ENCODE results near the gene CCT8L2.
"Not testable (repeated sequence)": the region's sequence is repeated elsewhere in the genome, so short reads cannot be mapped to it uniquely, and the experiment has no call there.

CCT8L2 gene

GRCh38 chr22:16615606-16616245, 23.1 kb upstream of the CCT8L2 start:
- H3K4me2 ChIP-seq (ENCODE audit: insufficient read depth, low read length, poor library complexity, severe bottlenecking); H3K4me3 ChIP-seq (ENCODE audit: low read length in 2 of 2); H2AK5ac ChIP-seq (ENCODE audit: low read depth, low read length); H2BK120ac ChIP-seq (ENCODE audit: low read depth, low read length); H3K18ac ChIP-seq (ENCODE audit: low read length); H2BK15ac ChIP-seq (ENCODE audit: low read length); H3K4me1 ChIP-seq (ENCODE audit: control insufficient read depth in 2 of 2, insufficient read depth in 1 of 2, low read depth in 1 of 2, low read length in 2 of 2); H2BK12ac ChIP-seq (ENCODE audit: low read length); H2BK5ac ChIP-seq (ENCODE audit: low read length); H3K9me3 ChIP-seq (replicated peaks in 1 of 2; ENCODE audit: control insufficient read depth in 2 of 2, insufficient read depth in 1 of 2, low read depth in 1 of 2, low read length in 2 of 2); H4K91ac ChIP-seq (ENCODE audit: low read depth, low read length, poor library complexity); H2AFZ ChIP-seq (ENCODE audit: low read length); H3K9ac ChIP-seq (ENCODE audit: low read depth, low read length, poor library complexity); H3K23ac ChIP-seq (ENCODE audit: low read depth, low read length, poor library complexity); H3K27ac ChIP-seq (replicated peaks; ENCODE audit: low read length); H3K27me3 ChIP-seq (ENCODE audit: control insufficient read depth in 3 of 3, insufficient read depth in 3 of 3, low read depth in 1 of 3, low read length in 3 of 3); H4K8ac ChIP-seq (ENCODE audit: low read depth, low read length); H3K4ac ChIP-seq (ENCODE audit: low read length); H3K36me3 ChIP-seq (replicated peaks in 1 of 2; ENCODE audit: control insufficient read depth in 2 of 2, insufficient read depth in 2 of 2, low read length in 2 of 2); DNase-seq (ENCODE audit: low spot score); H3K14ac ChIP-seq (ENCODE audit: low read length); H3K79me1 ChIP-seq (ENCODE audit: low read depth, low read length): not testable (repeated sequence)
- WGBS, 2 donors (ENCODE audit: extremely low coverage in 2 of 2, insufficient read length in 2 of 2, insufficient replicate concordance in 1 of 2): no CpG with 5 or more reads among the region's 5 CpGs

- Histone ChIP-seq H3K4me1 (ENCODE audit: control insufficient read depth in 2 of 2, insufficient read depth in 1 of 2, low read depth in 1 of 2, low read length in 2 of 2) (no peaks in the 10 kb centered on the region), H3K23ac (ENCODE audit: low read depth, low read length, poor library complexity) (no peak overlapping the region), H4K8ac (ENCODE audit: low read depth, low read length) (no peak overlapping the region), H2AFZ (ENCODE audit: low read length) (no peak overlapping the region), H2BK5ac (ENCODE audit: low read length) (no peak overlapping the region), H3K9me3 (replicated peaks in 1 of 2; ENCODE audit: control insufficient read depth in 2 of 2, insufficient read depth in 1 of 2, low read depth in 1 of 2, low read length in 2 of 2) (no peaks in the 10 kb centered on the region), H3K9ac (ENCODE audit: low read depth, low read length, poor library complexity) (no peak overlapping the region), H2BK15ac (ENCODE audit: low read length) (no peak overlapping the region), H2BK120ac (ENCODE audit: low read depth, low read length) (no peak overlapping the region), H3K27ac (replicated peaks; ENCODE audit: low read length) (no peak overlapping the region), H2BK12ac (ENCODE audit: low read length) (no peak overlapping the region), H3K14ac (ENCODE audit: low read length) (no peak overlapping the region), H3K4ac (ENCODE audit: low read length) (no peak overlapping the region), H3K27me3 (ENCODE audit: control insufficient read depth in 3 of 3, insufficient read depth in 3 of 3, low read depth in 1 of 3, low read length in 3 of 3) (no peaks in the 10 kb centered on the region), H3K79me1 (ENCODE audit: low read depth, low read length) (peaks cover 2% of the 10 kb centered on the region), H3K36me3 (replicated peaks in 1 of 2; ENCODE audit: control insufficient read depth in 2 of 2, insufficient read depth in 2 of 2, low read length in 2 of 2) (no peaks in the 10 kb centered on the region), H3K4me3 (ENCODE audit: low read length in 2 of 2) (no peak overlapping the region), H2AK5ac (ENCODE audit: low read depth, low read length) (no peak overlapping the region), H3K18ac (ENCODE audit: low read length) (no peak overlapping the region), H3K4me2 (ENCODE audit: insufficient read depth, low read length, poor library complexity, severe bottlenecking) (no peak overlapping the region), H4K91ac (ENCODE audit: low read depth, low read length, poor library complexity) (no peak overlapping the region)
- no peak for DNase-seq (ENCODE audit: low spot score)
- WGBS, 2 donors (ENCODE audit: extremely low coverage in 2 of 2, insufficient read length in 2 of 2, insufficient replicate concordance in 1 of 2): no CpG with 5 or more reads among the region's 77 CpGs
Observed at GRCh38 chr22:16609548-16610261, 17.1 kb upstream of the CCT8L2 start.

GRCh38 chr22:16608931-16609330, 16.3 kb upstream of the CCT8L2 start:
- no peak overlapping the region for H2AFZ ChIP-seq (ENCODE audit: low read length)
- no peak overlapping the region for H3K4me3 ChIP-seq (ENCODE audit: low read length in 2 of 2)
- no peaks in the 10 kb centered on the region for H3K36me3 ChIP-seq (replicated peaks in 1 of 2; ENCODE audit: control insufficient read depth in 2 of 2, insufficient read depth in 2 of 2, low read length in 2 of 2)
- no peak overlapping the region for H3K4ac ChIP-seq (ENCODE audit: low read length)
- no peak overlapping the region for H2AK5ac ChIP-seq (ENCODE audit: low read depth, low read length)
- no peaks in the 10 kb centered on the region for H3K27me3 ChIP-seq (ENCODE audit: control insufficient read depth in 3 of 3, insufficient read depth in 3 of 3, low read depth in 1 of 3, low read length in 3 of 3)
- no peak overlapping the region for H3K18ac ChIP-seq (ENCODE audit: low read length)
- no peak overlapping the region for H3K27ac ChIP-seq (replicated peaks; ENCODE audit: low read length)
- H2BK15ac ChIP-seq (ENCODE audit: low read length): no peak overlapping the region
- no peak overlapping the region for H3K23ac ChIP-seq (ENCODE audit: low read depth, low read length, poor library complexity)
- no peak overlapping the region for H2BK120ac ChIP-seq (ENCODE audit: low read depth, low read length)
- no peaks in the 10 kb centered on the region for H3K9me3 ChIP-seq (replicated peaks in 1 of 2; ENCODE audit: control insufficient read depth in 2 of 2, insufficient read depth in 1 of 2, low read depth in 1 of 2, low read length in 2 of 2)
- H3K4me2 ChIP-seq (ENCODE audit: insufficient read depth, low read length, poor library complexity, severe bottlenecking): no peak overlapping the region
- H4K91ac ChIP-seq (ENCODE audit: low read depth, low read length, poor library complexity): no peak overlapping the region
- H3K79me1 ChIP-seq (ENCODE audit: low read depth, low read length): peaks cover 2% of the 10 kb centered on the region
- H4K8ac ChIP-seq (ENCODE audit: low read depth, low read length): no peak overlapping the region
- no peaks in the 10 kb centered on the region for H3K4me1 ChIP-seq (ENCODE audit: control insufficient read depth in 2 of 2, insufficient read depth in 1 of 2, low read depth in 1 of 2, low read length in 2 of 2)
- no peak overlapping the region for H3K14ac ChIP-seq (ENCODE audit: low read length)
- H2BK5ac ChIP-seq (ENCODE audit: low read length): no peak overlapping the region
- no peak overlapping the region for H3K9ac ChIP-seq (ENCODE audit: low read depth, low read length, poor library complexity)
- no peak for DNase-seq (ENCODE audit: low spot score)
- WGBS, 2 donors (ENCODE audit: extremely low coverage in 2 of 2, insufficient read length in 2 of 2, insufficient replicate concordance in 1 of 2): no CpG with 5 or more reads among the region's 22 CpGs
- no peak overlapping the region for H2BK12ac ChIP-seq (ENCODE audit: low read length)

- H4K91ac ChIP-seq (ENCODE audit: low read depth, low read length, poor library complexity); H3K27ac ChIP-seq (replicated peaks; ENCODE audit: low read length); H3K36me3 ChIP-seq (replicated peaks in 1 of 2; ENCODE audit: control insufficient read depth in 2 of 2, insufficient read depth in 2 of 2, low read length in 2 of 2); H3K4ac ChIP-seq (ENCODE audit: low read length); H3K79me1 ChIP-seq (ENCODE audit: low read depth, low read length); H2BK120ac ChIP-seq (ENCODE audit: low read depth, low read length); H3K27me3 ChIP-seq (ENCODE audit: control insufficient read depth in 3 of 3, insufficient read depth in 3 of 3, low read depth in 1 of 3, low read length in 3 of 3); H3K9ac ChIP-seq (ENCODE audit: low read depth, low read length, poor library complexity); H3K14ac ChIP-seq (ENCODE audit: low read length); H2BK5ac ChIP-seq (ENCODE audit: low read length); H2AK5ac ChIP-seq (ENCODE audit: low read depth, low read length); DNase-seq (ENCODE audit: low spot score); H3K23ac ChIP-seq (ENCODE audit: low read depth, low read length, poor library complexity); H4K8ac ChIP-seq (ENCODE audit: low read depth, low read length); H2AFZ ChIP-seq (ENCODE audit: low read length); H3K9me3 ChIP-seq (replicated peaks in 1 of 2; ENCODE audit: control insufficient read depth in 2 of 2, insufficient read depth in 1 of 2, low read depth in 1 of 2, low read length in 2 of 2); H2BK12ac ChIP-seq (ENCODE audit: low read length); H3K18ac ChIP-seq (ENCODE audit: low read length); H3K4me1 ChIP-seq (ENCODE audit: control insufficient read depth in 2 of 2, insufficient read depth in 1 of 2, low read depth in 1 of 2, low read length in 2 of 2); H3K4me3 ChIP-seq (ENCODE audit: low read length in 2 of 2); H2BK15ac ChIP-seq (ENCODE audit: low read length); H3K4me2 ChIP-seq (ENCODE audit: insufficient read depth, low read length, poor library complexity, severe bottlenecking): not testable (repeated sequence)
- WGBS, 2 donors (ENCODE audit: extremely low coverage in 2 of 2, insufficient read length in 2 of 2, insufficient replicate concordance in 1 of 2): no CpG with 5 or more reads among the region's 8 CpGs
Observed at GRCh38 chr22:16604257-16604998, 11.8 kb upstream of the CCT8L2 start.
